Mesenteric fat pad (tissue), 1 donor: ENCODE measurements around the gene KDM5B. TPM values are rescaled to one million over a fixed set of nuclear protein-coding genes. Genes with fewer than 3 reads are reported as not detected.
"Not testable (repeated sequence)": the region's sequence is repeated elsewhere in the genome, so short reads cannot be mapped to it uniquely, and the experiment has no call there.

Source experiments
- DNase-seq: peaks from one replicate; pipeline ENCODE4 v3.0.0-alpha.2; 2020; ENCODE audit warnings: low spot score
- total RNA-seq: library from RNA; stranded (reverse); fragmentation: NEBNext Ultra II Directional; extraction: Animal tissue kit (Norgen Biotek cat#: 25700); gene quantifications from one replicate; pipeline ENCODE4 v1.2.1, GENCODE V29; 2021
- donor health status: DM: yes; HTN: yes; CAD: no.

The KDM5B gene
- total RNA-seq, 1 donor from 2014 or later = 33.4 TPM

DNA sequence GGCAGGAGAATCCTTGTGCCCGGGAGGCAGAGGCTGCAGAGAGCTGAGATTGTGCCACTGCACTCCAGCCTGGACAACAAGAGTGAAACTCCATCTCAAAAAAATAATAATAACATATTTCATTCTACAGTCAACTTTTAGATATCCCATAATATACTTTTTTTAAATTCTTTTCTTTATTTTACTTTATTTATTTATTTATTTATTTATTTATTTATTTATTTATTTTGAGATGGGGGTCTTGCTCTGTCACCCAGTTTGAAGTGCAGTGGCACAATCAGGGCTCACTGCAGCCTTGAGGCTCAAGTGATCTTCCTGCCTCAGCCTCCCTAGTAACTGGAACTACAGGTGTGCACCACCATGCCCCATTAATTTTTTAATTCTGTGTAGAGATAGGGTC lies 94.0 kb downstream of the KDM5B start:
- not testable (repeated sequence) for DNase-seq

DNA sequence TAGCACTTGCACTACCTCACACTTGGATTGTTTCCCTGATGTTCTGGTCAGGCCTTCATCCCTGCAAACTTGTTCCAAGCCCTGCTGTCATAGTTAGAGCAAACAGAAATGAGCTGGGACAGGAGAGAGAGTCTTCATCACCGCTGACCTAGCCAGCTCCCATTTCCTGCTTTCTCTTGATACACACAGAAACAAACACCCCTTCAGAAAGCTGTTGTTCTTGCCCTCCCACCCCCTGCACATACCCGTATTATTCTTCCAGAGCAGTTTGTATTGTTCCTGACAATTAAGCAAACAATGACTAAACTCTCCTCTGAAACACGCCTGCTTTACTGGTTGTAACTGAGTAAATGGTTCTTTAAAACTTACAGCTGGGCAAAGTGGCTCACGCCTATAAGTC lies 95.1 kb downstream of the KDM5B start:
- DNase-seq = no peak

DNA sequence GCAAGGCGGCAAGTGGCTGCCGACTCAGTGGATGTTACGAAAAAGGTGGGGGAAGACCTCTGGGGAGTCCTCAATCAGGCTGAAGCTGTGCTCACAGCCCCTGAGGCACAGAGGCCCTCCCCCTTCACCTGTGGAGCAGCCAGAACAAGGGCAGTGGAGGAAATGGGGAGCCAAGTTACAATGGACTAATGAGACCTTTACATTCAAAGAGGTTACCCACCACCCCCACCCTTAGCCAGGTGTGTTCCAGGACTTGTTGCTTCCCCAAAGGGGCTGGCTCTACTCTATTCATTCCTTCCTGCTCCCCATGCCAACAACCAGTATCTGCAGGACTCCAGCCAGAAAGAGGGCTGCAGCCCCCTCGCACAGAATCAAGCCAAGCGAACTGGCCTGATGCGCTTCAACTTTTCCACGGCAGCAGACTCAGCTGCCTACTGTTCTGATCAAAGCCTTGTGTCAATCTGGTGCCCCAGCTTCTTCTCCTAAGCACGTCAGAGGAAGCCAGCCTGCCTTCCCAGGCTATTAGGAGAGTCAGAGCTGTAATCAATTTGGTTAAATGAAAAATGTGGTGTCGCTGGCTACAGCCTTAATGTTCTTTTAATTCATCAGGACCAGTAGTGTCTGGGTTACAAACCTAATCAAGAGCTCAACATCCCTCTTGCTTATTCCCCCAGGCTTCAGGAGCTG lies 96.1 kb downstream of the KDM5B start:
- DNase-seq = peak; percentile 55

DNA sequence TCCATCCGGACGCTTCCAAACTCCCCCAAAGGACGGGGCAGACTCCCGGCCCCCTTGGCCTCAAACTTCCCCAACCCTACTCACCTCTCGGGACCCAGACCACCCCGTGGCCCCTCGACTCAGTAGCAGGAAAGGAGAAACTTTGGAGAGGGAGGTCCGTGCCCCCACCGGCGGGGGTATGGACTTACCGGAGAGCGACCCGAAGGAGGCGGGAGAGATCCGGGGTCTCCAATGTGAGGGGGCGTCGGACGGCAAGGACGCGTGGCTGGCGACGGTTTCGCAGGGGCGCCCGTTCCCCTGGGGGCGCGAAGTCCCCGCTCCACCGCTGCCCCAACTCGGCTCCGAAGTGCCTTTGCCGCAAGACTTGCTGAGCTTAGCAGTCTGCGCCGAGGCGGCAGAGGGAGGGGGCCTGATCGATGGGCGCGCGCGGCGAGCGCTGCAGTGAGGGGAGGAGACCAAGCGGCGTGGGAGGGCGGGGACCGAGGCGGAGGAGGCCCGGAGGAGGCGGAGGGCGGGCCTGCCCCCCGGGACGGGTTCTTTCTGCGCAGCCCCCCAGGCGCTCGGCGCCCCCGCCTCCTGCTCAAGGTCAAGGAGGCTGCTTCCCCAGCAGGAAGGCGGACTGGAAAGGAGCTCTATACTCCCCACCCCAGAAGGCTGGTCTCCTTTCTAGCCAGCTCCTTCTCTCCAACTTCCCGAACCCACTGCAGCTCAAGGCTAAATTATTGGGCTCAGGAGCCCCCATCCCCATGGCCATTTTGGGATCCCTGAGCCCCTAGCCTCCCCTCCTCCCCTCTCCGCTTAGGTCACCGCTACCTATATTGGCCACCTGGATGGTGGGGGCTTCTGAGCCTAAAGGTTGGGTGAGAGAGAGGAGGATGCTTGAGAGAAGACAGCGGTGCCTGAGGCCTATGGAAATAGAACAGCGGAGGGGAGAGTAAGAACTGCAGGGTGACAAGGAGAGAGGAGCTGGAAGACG lies 97.9 kb downstream of the KDM5B start, which contains the start of gene SYT2:
Gene SYT2, minus strand, starts transcription at position 385 of the 976 bp plus-strand sequence. CDS start 104,682 bp downstream, outside the sequence.
- peak; percentile 83 for DNase-seq

DNA sequence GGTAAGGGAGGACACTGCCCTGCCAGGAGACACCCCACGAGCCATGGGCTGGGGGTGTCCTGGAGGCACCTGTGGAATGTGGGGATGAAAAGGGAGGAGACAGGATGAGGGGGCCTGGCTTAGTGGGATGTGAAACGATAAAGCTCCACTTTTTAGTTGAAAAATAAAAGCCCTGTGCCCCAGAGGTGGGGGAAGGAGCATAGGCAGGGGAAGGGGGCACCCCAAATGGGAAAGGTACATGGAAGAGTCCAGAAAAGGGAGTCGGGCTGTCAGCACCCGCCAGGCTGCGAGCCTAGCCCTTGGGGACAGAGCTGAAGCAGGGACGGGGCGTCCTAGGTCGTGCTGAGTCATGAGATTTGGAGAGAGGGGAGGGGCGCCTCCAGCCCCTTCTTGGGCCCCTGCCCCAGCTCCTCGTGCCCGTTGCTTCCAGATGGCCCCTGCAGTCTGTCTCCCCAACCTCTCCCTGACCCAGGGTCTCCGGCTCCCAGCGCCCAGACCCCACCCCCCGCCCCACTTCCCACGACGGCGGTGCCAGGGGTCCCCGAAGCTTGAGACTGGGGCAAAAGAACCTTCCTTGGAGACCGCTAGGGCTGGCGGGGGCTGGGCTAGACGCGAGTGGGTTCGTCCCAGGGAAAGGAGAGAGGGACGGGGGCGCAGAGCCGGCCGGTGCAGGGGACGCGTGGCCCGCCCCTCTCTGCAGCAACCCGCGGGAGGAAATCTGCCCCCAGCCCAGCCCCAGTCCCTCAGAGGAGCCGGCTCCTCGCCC lies 98.8 kb downstream of the KDM5B start:
- peak; percentile 85 for DNase-seq

GRCh38 chr1:202708456-202709275 lies 99.6 kb downstream of the KDM5B start:
- peak; percentile 89 for DNase-seq

GRCh38 chr1:202706851-202707250 lies 101.4 kb downstream of the KDM5B start:
- DNase-seq = peak; percentile 12

DNA sequence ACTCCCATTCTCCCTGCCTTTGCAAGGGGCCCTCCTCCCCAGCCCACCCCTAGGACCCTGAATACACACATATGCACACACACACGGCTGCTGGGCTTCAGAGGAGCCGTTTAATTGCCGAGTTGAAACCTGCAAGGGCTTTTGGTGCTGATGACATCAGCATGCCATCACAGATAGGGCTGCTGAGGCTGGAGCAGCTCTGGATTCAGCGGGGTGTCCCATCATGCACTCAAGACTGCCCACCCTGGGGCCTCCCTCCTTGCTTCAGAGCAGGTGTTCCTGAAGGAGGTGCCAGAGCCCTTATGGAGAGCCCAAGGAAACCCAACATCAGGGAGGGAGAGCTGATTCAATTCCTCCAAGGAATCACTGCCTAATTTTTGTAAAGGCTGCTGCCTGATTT lies 103.6 kb downstream of the KDM5B start:
- DNase-seq = no peak

DNA sequence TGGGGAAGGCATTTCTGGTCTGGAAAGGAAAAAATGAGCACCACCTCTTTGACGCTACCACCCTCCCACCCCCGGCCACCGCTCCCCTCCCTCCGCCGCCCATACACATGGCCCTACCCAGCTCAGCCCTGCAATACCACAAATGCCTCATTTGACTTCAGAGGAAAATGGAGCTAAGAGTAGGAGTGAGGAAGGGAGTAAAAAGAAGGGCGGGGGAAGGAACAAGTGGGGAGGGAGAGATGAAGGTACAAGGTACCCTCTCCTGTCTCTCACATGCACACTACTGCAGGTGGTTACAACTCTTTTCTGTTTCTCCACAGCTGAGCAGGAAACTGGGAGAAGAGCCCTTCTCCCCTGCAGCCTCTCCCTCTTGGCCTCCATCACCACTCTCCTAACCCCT lies 105.0 kb downstream of the KDM5B start:
- DNase-seq = no peak

DNA sequence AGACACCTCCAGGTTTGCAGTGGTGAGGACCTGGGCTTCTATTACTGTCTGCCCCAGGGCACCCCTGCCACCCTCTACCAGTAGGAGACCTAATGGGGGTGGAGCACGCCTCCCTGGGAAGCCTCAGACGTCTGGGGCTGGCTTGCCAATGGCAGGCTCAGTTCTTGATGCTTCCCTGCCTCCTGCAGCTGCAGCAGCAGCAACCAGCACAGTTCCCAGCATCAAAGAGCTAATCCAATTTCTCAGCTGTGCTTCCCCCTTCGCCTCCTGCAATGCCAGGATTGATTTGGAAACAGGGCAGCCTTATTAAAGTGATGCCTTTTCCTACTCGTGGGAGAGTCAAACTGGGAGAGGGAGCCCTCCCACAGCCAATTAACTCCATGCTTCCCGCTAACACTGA lies 106.1 kb downstream of the KDM5B start:
- no peak for DNase-seq

GRCh38 chr1:202701200-202701599 lies 107.0 kb downstream of the KDM5B start:
- no peak for DNase-seq

DNA sequence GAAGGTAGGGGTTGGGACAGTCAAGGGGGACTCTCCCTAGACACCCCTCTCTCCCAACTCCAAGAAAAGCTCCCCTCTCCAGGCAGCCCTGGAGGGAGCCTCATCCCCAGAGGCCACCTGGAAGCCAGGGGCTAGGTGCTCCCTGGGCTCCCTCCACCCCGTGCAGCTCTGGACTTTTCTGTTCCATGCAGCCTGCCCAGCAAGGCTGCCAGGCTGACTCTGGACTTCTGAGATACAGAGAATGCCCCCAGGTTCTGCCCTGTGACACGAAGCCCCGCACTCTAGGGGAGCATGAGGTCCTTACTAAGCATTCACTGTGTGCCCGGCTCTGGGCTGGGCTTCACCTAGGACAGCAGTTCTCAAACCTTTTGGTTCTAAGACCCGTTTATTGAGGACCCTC lies 108.2 kb downstream of the KDM5B start:
- no peak for DNase-seq

GRCh38 chr1:202698276-202698675 lies 109.9 kb downstream of the KDM5B start:
- DNase-seq = no peak

DNA sequence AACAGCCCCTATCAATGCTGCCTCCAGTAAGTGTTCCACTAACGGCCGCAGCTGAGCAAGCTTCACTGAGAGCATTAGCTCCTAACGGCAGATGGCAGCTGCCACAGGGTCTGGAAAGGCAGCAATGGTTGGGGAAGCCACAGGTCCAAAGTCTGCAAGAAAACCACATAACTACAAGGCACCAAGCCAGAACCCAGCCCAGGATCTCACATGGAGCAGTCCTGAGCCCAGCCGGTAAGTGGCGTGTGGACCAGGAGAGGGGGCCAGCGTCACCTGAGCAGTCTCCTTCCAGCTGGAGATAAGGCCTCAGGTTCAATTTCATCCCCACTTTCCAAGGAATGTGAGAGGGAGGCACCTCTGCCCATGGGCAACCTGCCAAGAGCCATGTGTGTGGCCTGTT lies 111.2 kb downstream of the KDM5B start:
- DNase-seq = no peak

- DNase-seq = no peak
Measured at GRCh38 chr1:202694314-202694713, 113.9 kb downstream of the KDM5B start.

DNA sequence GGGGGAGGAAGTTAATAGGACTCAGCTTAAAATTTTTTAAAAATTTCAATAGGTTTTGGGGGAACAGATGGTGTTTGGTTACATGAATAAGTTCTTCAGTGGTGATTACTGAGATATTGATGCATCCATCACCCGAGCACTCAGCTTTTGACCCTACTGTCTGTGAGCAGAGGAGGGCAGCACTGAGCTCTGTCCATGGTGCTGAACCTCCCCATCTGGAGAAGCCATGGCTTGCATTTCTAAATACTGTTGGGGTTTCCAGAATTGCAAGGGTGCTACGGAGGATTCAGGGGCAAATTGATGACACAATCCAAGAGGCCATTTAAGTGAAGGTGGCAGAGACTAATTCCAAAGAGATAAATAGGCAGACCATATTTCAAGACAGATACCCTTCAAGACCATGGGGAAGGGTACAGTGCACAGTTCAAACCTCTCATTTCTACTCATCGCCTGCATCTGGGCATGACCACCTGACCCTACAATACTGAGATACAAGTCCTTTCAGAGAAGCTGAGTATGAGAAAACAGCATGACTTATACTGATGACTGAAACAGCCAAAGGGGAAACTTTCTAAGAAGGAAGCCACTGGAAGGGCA lies 115.2 kb downstream of the KDM5B start:
- DNase-seq = no peak

GRCh38 chr1:202691816-202692215 lies 116.4 kb downstream of the KDM5B start:
- DNase-seq = no peak

DNA sequence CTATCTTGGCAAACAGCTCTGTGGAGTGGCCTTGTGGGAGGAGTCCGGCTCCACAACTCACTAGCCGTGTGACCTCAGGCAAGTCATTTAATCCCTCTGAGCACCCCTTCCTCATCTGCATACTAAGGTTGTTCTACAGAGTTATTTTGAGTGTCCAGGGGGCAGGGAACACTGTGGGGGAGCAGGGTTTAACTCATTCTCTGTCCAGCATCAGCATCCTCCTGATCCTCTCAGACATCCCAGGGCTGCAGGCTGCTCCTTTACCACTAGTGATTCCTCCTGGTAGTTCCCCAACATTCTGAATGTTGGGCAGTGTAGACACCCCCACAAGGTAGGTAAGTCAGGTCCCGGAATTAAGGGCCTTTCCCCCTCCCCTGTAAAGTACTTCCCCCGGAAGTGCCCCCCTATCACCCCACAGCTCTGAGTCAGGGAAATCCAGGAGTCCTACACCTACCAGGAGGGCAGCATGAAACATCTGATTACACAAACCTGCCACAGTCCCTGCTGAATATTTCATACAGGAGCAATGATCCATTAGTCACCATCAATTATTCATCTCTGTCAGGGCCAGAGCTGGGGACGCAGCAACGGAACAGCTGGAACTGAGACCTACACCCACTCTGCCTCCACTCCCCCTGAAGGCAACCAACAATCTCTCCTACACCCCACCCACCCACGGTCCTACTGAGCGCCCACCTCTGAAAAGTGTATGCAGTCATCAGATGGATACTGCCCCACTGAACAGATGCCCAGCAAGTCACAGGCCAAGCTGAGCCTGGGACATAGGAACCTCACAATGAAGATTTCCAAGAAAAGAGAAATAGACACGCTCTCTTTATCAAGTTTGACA lies 118.5 kb downstream of the KDM5B start:
- no peak for DNase-seq

- no peak for DNase-seq
Measured at GRCh38 chr1:202689082-202689481, 119.1 kb downstream of the KDM5B start.
